H1 (cell line): ENCODE results near the gene PLEKHA3. TPM values are rescaled to one million over a fixed set of nuclear protein-coding genes. Genes with fewer than 3 reads are reported as not detected.

Source experiments
- CTCF ChIA-PET: fragments of 300-600 bp; sonication (Branson Sonifier 250); formaldehyde crosslinking; loops from one replicate; lab custom pipeline; 2021; ENCODE audit not compliant: partially characterized antibody; lab: Charles Lee
- POLR2A ChIA-PET: fragments of 300-600 bp; sonication (Branson Sonifier 250); formaldehyde crosslinking; loops from one replicate; lab custom pipeline; 2021; ENCODE audit warnings: inconsistent platforms; ENCODE audit not compliant: partially characterized antibody; lab: Charles Lee
- DNase-seq, 2 experiments: peaks; one replicate each; pipeline versions ENCODE4 v3.0.0 to v3.0.0-alpha.2; 2010 to 2022; ENCODE audit warnings: low spot score in 2 of 2, low read depth in 1 of 2, mixed read lengths in 1 of 2
- FAIRE-seq: peaks from 2 replicates; lab custom pipeline; 2011; peaks lifted over from hg19 to GRCh38; lab: Jason Lieb, UNC
- H2AFZ ChIP-seq: 2 replicates; pipeline ENCODE4 v1.8.1; 2012; ENCODE audit warnings: low read length, inconsistent platforms
- H2AK5ac ChIP-seq: 2 replicates; pipeline ENCODE4 v1.6.1; 2013; ENCODE audit warnings: low read depth, low read length
- H2BK120ac ChIP-seq: replicated peaks from 2 replicates; pipeline ENCODE3; 2013; ENCODE audit warnings: low read depth, low read length, inconsistent platforms
- H2BK12ac ChIP-seq: 2 replicates; pipeline ENCODE4 v1.6.1; 2013; ENCODE audit warnings: low read depth, low read length
- H2BK15ac ChIP-seq: 2 replicates; pipeline ENCODE4 v1.6.1; 2013; ENCODE audit warnings: low read length
- H2BK20ac ChIP-seq: 2 replicates; pipeline ENCODE4 v1.6.1; 2013; ENCODE audit warnings: low read length
- H2BK5ac ChIP-seq: 2 replicates; pipeline ENCODE4 v1.6.1; 2013; ENCODE audit warnings: low read depth, low read length
- H3K14ac ChIP-seq: 2 replicates; pipeline ENCODE4 v1.6.1; 2013; ENCODE audit warnings: inconsistent platforms; ENCODE audit not compliant: insufficient read length
- H3K18ac ChIP-seq: 2 replicates; pipeline ENCODE4 v1.6.1; 2013; ENCODE audit warnings: low read length; ENCODE audit errors: extremely low read depth
- H3K23ac ChIP-seq: 2 replicates; pipeline ENCODE4 v1.6.1; 2013; ENCODE audit warnings: inconsistent platforms; ENCODE audit not compliant: insufficient read length
- H3K23me2 ChIP-seq: 2 replicates; pipeline ENCODE4 v1.6.1; 2013; ENCODE audit warnings: low read depth, low read length
- H3K27ac ChIP-seq: 2 replicates; pipeline ENCODE4 v1.6.1; 2011; ENCODE audit warnings: low read depth, low read length, inconsistent platforms
- H3K27me3 ChIP-seq, 4 experiments: replicated peaks in 1 of 4; 1 replicate in 1 of 4; 2 replicates in 3 of 4; pipeline versions ENCODE4 v1.6.1 to v1.8.1; 2011 to 2013; ENCODE audit warnings: low read length in 3 of 4, mild to moderate bottlenecking in 3 of 4, inconsistent platforms in 2 of 4, mixed read lengths in 2 of 4, moderate library complexity in 1 of 4; ENCODE audit not compliant: control insufficient read depth in 3 of 4, insufficient read depth in 3 of 4; ENCODE audit errors: extremely low read depth in 1 of 4
- H3K36me3 ChIP-seq, 4 experiments: 2 replicates each; pipeline versions ENCODE4 v1.6.1 to v1.8.1; 2011 to 2013; ENCODE audit warnings: mild to moderate bottlenecking in 4 of 4, low read length in 3 of 4, moderate library complexity in 2 of 4, control low read depth in 1 of 4, inconsistent platforms in 1 of 4; ENCODE audit not compliant: insufficient read depth in 4 of 4, control insufficient read depth in 2 of 4
- H3K4ac ChIP-seq: replicated peaks from 2 replicates; pipeline ENCODE3; 2013; ENCODE audit warnings: low read length, low read depth, mixed read lengths, inconsistent platforms; ENCODE audit not compliant: insufficient read length
- H3K4me1 ChIP-seq, 4 experiments: replicated peaks in 1 of 4; 1 replicate in 1 of 4; 2 replicates in 3 of 4; pipeline versions ENCODE4 v1.6.1 to v1.8.1; 2011 to 2013; ENCODE audit warnings: low read length in 3 of 4, inconsistent platforms in 2 of 4, mixed read lengths in 1 of 4; ENCODE audit not compliant: insufficient read depth in 4 of 4, control insufficient read depth in 3 of 4
- H3K4me2 ChIP-seq, 2 experiments: 2 replicates each; pipeline versions ENCODE4 v1.6.1 to v1.8.1; 2011 to 2013; ENCODE audit warnings: low read depth in 2 of 2, low read length in 2 of 2, control low read depth in 1 of 2, inconsistent platforms in 1 of 2, mild to moderate bottlenecking in 1 of 2; ENCODE audit not compliant: insufficient read depth in 1 of 2
- H3K4me3 ChIP-seq, 4 experiments: fragments of 200-600, 300-600 bp in 1 of 4; sonication (generic), shearing (Covaris generic), sonication (Bioruptor Twin) in 1 of 4; 2 replicates each; pipeline versions ENCODE4 v1.5.1 to v1.8.1; 2011 to 2016; ENCODE audit warnings: low read length in 4 of 4, low read depth in 3 of 4, control low read depth in 2 of 4, inconsistent platforms in 2 of 4, mild to moderate bottlenecking in 2 of 4, mixed read lengths in 1 of 4, moderate library complexity in 1 of 4; ENCODE audit not compliant: insufficient read depth in 2 of 4; ENCODE audit errors: extremely low read depth in 1 of 4
- H3K56ac ChIP-seq: replicated peaks from 2 replicates; pipeline ENCODE3; 2013; ENCODE audit warnings: low read depth, mild to moderate bottlenecking, mixed read lengths, low read length, inconsistent platforms; ENCODE audit not compliant: insufficient read length
- H3K79me1 ChIP-seq: 2 replicates; pipeline ENCODE4 v1.6.1; 2013; ENCODE audit warnings: low read depth, low read length, control low read depth
- H3K79me2 ChIP-seq, 2 experiments: 2 replicates each; pipeline versions ENCODE4 v1.6.1 to v1.8.1; 2012 to 2013; ENCODE audit warnings: low read length in 2 of 2, mild to moderate bottlenecking in 2 of 2, inconsistent platforms in 1 of 2; ENCODE audit not compliant: insufficient read depth in 2 of 2, control insufficient read depth in 1 of 2
- H3K9ac ChIP-seq, 4 experiments: replicated peaks in 1 of 4; 1 replicate in 1 of 4; 2 replicates in 3 of 4; pipeline versions ENCODE4 v1.6.1 to v1.8.1; 2011 to 2013; ENCODE audit warnings: low read depth in 3 of 4, low read length in 3 of 4, control low read depth in 2 of 4, mild to moderate bottlenecking in 2 of 4, moderate library complexity in 2 of 4, inconsistent platforms in 1 of 4; ENCODE audit errors: extremely low read depth in 1 of 4
- H3K9me3 ChIP-seq, 2 experiments: 2 replicates each; pipeline versions ENCODE4 v1.6.1 to v1.8.1; 2012 to 2013; ENCODE audit warnings: mild to moderate bottlenecking in 2 of 2, moderate library complexity in 2 of 2, control low read depth in 1 of 2, inconsistent platforms in 1 of 2, low read depth in 1 of 2, low read length in 1 of 2, mixed read lengths in 1 of 2; ENCODE audit not compliant: insufficient read depth in 2 of 2
- H4K20me1 ChIP-seq, 2 experiments: replicated peaks in 1 of 2; 2 replicates each; pipeline versions ENCODE3 to v1.8.1; 2011 to 2013; ENCODE audit warnings: inconsistent platforms in 2 of 2, low read length in 2 of 2, mild to moderate bottlenecking in 1 of 2; ENCODE audit not compliant: insufficient read depth in 2 of 2, control insufficient read depth in 1 of 2
- H4K5ac ChIP-seq: 2 replicates; pipeline ENCODE4 v1.6.1; 2013; ENCODE audit warnings: low read length, low read depth, mixed read lengths, inconsistent platforms; ENCODE audit not compliant: insufficient read length
- H4K8ac ChIP-seq: 2 replicates; pipeline ENCODE4 v1.8.0; 2013; ENCODE audit warnings: mild to moderate bottlenecking, moderate library complexity, low read length, inconsistent platforms; ENCODE audit not compliant: insufficient read depth; ENCODE audit errors: extremely low read depth
- H4K91ac ChIP-seq: replicated peaks from 2 replicates; pipeline ENCODE3; 2013; ENCODE audit warnings: low read length, mixed read lengths, inconsistent platforms; ENCODE audit not compliant: insufficient read length
- BCL11A ChIP-seq, 2 experiments: IDR thresholded peaks; one replicate each; pipeline ENCODE4 v1.6.1; 2011; ENCODE audit warnings: low read depth in 2 of 2, low read length in 2 of 2, mild to moderate bottlenecking in 2 of 2
- CEBPB ChIP-seq: IDR thresholded peaks from 2 replicates; pipeline ENCODE4 v1.6.1; 2012; ENCODE audit warnings: low read depth, low read length
- CHD2 ChIP-seq: IDR thresholded peaks from 2 replicates; pipeline ENCODE4 v1.6.1; 2012; ENCODE audit warnings: low read length, improper control_type of control experiment
- E2F6 ChIP-seq: IDR thresholded peaks from 2 replicates; pipeline ENCODE4 v1.6.1; 2012; ENCODE audit warnings: inconsistent platforms
- GTF2F1 ChIP-seq: IDR thresholded peaks from 2 replicates; pipeline ENCODE4 v1.6.1; 2012; ENCODE audit warnings: low read depth, low read length, improper control_type of control experiment, borderline replicate concordance
- HDAC2 ChIP-seq, 2 experiments: fragments of 300-600 bp in 1 of 2; sonication (generic) in 1 of 2; IDR thresholded peaks; 2 replicates each; pipeline ENCODE4 v1.6.1; 2011 to 2012; ENCODE audit warnings: low read depth in 2 of 2, low read length in 2 of 2, mild to moderate bottlenecking in 2 of 2, moderate library complexity in 2 of 2, borderline replicate concordance in 1 of 2, inconsistent platforms in 1 of 2
- POU5F1 ChIP-seq: IDR thresholded peaks from 2 replicates; pipeline ENCODE4 v1.6.1; 2011; ENCODE audit warnings: low read depth, mild to moderate bottlenecking, low read length, moderate library complexity
- SAP30 ChIP-seq: fragments of 300-600 bp; sonication (generic); IDR thresholded peaks from 2 replicates; pipeline ENCODE4 v1.7.1; 2012; ENCODE audit warnings: low read length, moderate library complexity, mild to moderate bottlenecking, inconsistent platforms; ENCODE audit not compliant: insufficient read depth, insufficient replicate concordance
- SIN3A ChIP-seq, 2 experiments: IDR thresholded peaks in 1 of 2; conservative IDR thresholded peaks in 1 of 2; 2 replicates each; pipeline ENCODE4 v1.6.1; 2011 to 2012; ENCODE audit warnings: low read length in 2 of 2, improper control_type of control experiment in 1 of 2, low read depth in 1 of 2, mild to moderate bottlenecking in 1 of 2
- SIRT6 ChIP-seq: IDR thresholded peaks from one replicate; pipeline ENCODE4 v1.7.1; 2012; ENCODE audit warnings: low read length, inconsistent platforms
- SRF ChIP-seq: IDR thresholded peaks from 2 replicates; pipeline ENCODE4 v1.6.1; 2011; ENCODE audit warnings: mild to moderate bottlenecking, low read depth, low read length, moderate library complexity
- SUZ12 ChIP-seq: fragments of 200-600 bp; sonication (generic); IDR thresholded peaks from 2 replicates; pipeline ENCODE4 v1.6.1; 2012; ENCODE audit warnings: mild to moderate bottlenecking, inconsistent platforms, low read length, moderate library complexity, mixed read lengths
- TBP ChIP-seq: IDR thresholded peaks from 2 replicates; pipeline ENCODE4 v1.6.1; 2011; ENCODE audit warnings: low read depth, low read length, improper control_type of control experiment
- YY1 ChIP-seq: IDR thresholded peaks from 2 replicates; pipeline ENCODE4 v1.6.1; 2011; ENCODE audit warnings: low read depth, mild to moderate bottlenecking, low read length
- WGBS, 2 experiments: shearing (Covaris generic) in 1 of 2; methylation state at CpG; one replicate each; pipeline versions ENCODE4 v1.1.6 to v1.1.7; 2013 to 2015; ENCODE audit warnings: low lambda C conversion rate in 2 of 2, mixed read lengths in 2 of 2, inconsistent platforms in 1 of 2, low coverage in 1 of 2, missing lambda C conversion rate in 1 of 2; ENCODE audit not compliant: insufficient replicate concordance in 2 of 2, insufficient coverage in 1 of 2, insufficient read length in 1 of 2; ENCODE audit errors: extremely low coverage in 1 of 2, missing lambda C conversion rate in 1 of 2; 5-methylcytosine and 5-hydroxymethylcytosine counted together
- polyA plus RNA-seq, 7 experiments: library from polyadenylated mRNA; depleted of rRNA in 3 of 7; stranded (reverse) in 5 of 7; unstranded in 2 of 7; fragments of >200 nt in 5 of 7; fragments of 200-250 nt in 2 of 7; gene quantifications; 1 replicate in 5 of 7; 2 replicates in 1 of 7; 4 replicates in 1 of 7; pipeline versions ENCODE4 v1.2.1 to v1.2.3, GENCODE V29; 2011 to 2013; ENCODE audit warnings: missing spikeins in 2 of 7, mixed read lengths in 2 of 7
- total RNA-seq: library from RNA; stranded (reverse); fragmentation: NEBNext Ultra II Directional; extraction: Animal tissue kit (Norgen Biotek cat#: 25700); gene quantifications from 2 replicates; pipeline ENCODE4 v1.2.1, GENCODE V29; 2021

Gene PLEKHA3
- total and polyA plus RNA-seq, 2 of the 8 experiments (the other 6 are each of a cell fraction or from before 2014, with no cell fraction given): 1.9 to 20.1 TPM

GRCh38 chr2:178553047-178553446 lies 72.8 kb downstream of the PLEKHA3 start:
- Histone ChIP-seq H3K9ac (no peak overlapping the region), H3K4me2 (no peak overlapping the region), H2BK15ac (no peak overlapping the region), H2BK20ac (no peak overlapping the region), H3K4ac (no peak overlapping the region), H4K91ac (no peak overlapping the region), H3K56ac (no peak overlapping the region), H2BK120ac (no peak overlapping the region), H4K8ac (no peak overlapping the region), H3K4me1 (no peaks in the 10 kb centered on the region), H3K14ac (no peak overlapping the region), H2BK12ac (no peak overlapping the region), H3K27me3 (no peaks in the 10 kb centered on the region), H2AFZ (no peak overlapping the region), H3K27ac (no peak overlapping the region), H2BK5ac (no peak overlapping the region), H3K23me2 (no peaks in the 10 kb centered on the region), H3K79me2 (no peaks in the 10 kb centered on the region), H3K36me3 (peaks cover 2 to 15% (median 8%) of the 10 kb centered on the region in 4 experiments; a peak in 6 of 8 replicates), H3K4me3 (no peak overlapping the region), H3K23ac (no peak overlapping the region), H2AK5ac (no peak overlapping the region), H4K20me1 (peaks cover 0 to under 1% of the 10 kb centered on the region in 2 experiments), H3K79me1 (no peaks in the 10 kb centered on the region; the same call in 1 of the 2 replicates), H3K9me3 (no peaks in the 10 kb centered on the region), H3K18ac (no peak overlapping the region), H4K5ac (no peak overlapping the region)
- FAIRE-seq (no peak), DNase-seq (no peak)
- ChIA-PET CTCF (no interaction called here), POLR2A (no interaction called here)
- 86% methylated on average over 2 of the region's 2 CpGs; no CpG with 5 or more reads in 1 of the 2 experiments for WGBS, 2 experiments
- TF ChIP-seq SRF (no peak), SAP30 (no peak), SIN3A (conservative IDR thresholded peaks at IDR 0.05 in 1 of 2, IDR thresholded peaks at IDR 0.05 in 1 of 2; ENCODE audit: low read depth in 1 of 2, low read length in 2 of 2) (no peak), TBP (no peak), CHD2 (no peak), YY1 (no peak), POU5F1 (no peak), GTF2F1 (no peak), BCL11A (IDR thresholded peaks at IDR 0.05; ENCODE audit: low read depth in 2 of 2, low read length in 2 of 2) (no peak), SUZ12 (no peak), HDAC2 (IDR thresholded peaks at IDR 0.05; ENCODE audit: borderline replicate concordance in 1 of 2, low read depth in 2 of 2, low read length in 2 of 2) (no peak), E2F6 (no peak), CEBPB (no peak), SIRT6 (no peak)
